GM18909 (cell line): ENCODE data around the gene CFAP77.
"Not testable (repeated sequence)": the region's sequence is repeated elsewhere in the genome, so short reads cannot be mapped to it uniquely, and the experiment has no call there.

Experiments
- ATAC-seq: cut with Tn5 transposase; IDR thresholded peaks from one replicate; pipeline ENCODE4 v1.9.1; 2021; ENCODE audit warnings: mild to moderate bottlenecking; ENCODE audit not compliant: unreplicated experiment, poor library complexity

Gene CFAP77

DNA sequence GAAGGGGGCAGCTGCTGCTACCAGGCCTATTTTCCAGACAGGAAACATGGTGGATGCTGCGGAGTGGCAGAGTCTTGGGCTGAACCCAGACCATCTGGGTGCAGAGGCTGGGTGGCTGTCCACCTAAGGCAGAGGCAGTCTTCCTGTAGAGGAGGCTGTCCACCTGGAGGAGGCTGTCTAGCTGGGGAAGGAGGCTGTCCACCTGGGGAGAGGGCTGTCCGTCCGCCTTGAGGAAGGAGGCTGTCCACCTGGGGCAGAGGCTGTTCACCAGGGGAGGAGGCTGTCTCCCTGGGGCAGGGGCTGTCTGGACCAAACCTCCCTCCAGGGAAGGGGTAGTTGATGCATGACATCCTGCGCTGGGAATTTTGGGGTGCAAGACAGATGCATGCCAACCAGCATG lies 133.2 kb downstream of the CFAP77 start:
- ATAC-seq = no peak

DNA sequence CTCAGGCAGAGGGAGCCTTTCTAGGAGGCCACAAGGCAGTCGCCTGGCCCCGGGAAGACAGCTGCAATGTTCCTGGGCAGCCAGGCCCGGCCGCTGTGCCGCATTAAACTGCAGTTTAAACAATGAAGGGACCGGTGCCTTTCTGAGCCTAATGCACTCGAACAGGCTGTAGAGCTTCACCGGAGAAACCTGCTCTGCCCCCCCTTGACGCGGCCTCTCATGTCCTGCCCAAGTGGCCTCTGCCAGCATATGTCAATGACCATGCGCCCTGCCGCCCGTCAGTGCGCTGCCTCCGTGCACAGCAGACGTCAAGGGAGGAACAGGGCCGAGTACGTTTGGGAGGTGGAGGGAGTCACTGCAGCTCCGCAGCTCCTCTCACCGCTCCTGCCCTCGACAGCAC lies 133.9 kb downstream of the CFAP77 start:
- ATAC-seq = no peak

DNA sequence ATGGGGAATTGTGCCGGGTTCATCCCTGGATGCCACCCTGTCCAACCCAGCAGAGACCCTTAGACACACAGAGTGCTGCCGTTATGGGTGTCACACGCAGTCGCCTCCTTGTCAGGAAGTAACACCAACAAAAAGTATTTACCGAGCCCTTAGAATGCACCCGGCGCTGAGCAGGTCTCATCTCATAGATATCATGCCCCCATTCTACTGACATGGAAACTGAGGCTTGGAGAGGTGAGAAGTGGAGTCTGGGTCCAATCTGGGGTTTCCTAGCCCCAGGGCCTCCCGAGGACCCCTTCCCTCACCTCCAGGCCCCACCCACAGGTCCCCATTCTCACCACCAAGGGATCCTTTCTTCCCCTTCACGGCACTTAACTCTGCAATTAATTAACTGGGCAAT lies 135.6 kb downstream of the CFAP77 start:
- no peak for ATAC-seq

DNA sequence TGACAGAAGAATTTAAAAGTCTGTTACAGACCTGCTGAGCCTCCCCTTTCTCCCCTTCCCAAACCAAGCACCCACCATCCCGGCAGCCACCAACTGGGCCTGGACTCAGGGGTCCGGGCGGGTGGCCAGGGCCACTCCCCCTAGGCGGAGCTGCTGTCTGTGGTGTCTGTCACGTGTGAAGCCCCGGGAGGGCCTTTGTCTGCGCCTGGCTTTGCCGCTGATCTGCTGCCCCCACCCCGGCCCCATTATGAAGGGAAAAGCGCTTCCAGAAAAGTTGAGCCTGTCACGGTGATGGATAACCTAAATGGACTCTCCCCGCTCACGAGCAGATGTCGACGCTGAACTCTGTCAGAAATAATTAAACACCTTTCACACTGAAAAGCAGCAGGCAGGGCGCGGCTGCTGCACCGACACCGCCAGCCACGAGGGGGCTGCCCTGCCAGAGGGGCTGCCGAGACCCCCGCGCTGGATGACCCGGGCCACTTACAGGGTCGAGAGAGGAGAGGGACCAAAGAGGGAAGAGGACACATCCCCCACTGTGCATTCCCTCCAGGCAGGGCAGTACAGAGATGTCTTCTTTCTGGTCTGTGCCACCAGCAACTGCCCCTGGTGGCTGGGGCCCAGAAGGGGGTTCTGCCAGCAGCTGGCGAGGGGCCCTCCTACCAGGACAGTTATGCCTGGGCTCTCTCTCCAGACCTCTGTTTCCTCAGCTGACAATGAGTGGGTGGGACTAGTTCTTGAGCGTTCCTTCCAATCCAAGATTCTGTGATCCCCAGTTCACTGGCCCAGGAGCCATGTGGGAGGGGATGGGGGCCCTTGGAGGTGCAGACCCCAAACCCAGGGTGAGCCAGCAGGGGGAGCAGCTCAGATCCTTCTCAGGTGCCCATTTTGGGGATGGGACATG lies 136.4 kb downstream of the CFAP77 start:
- ATAC-seq = no peak

DNA sequence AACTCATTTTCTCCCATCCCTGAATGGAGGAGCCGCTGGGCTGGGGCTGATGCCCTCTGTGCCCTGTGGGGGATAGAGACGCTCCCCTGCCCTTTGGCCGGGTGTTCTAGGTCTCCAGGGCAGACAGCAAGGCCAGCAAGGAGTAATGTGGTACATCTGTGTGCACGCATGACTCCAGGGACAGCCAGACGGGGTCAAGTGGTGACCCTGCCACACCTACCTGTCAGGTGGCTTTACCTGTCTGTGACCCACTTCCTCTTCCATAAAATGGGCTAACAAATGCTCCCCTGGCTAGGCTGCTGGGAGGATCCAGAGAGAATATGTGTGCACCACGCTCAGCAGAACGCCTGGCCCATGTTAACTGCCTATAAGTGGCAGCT lies 137.0 kb downstream of the CFAP77 start:
- no peak for ATAC-seq

DNA sequence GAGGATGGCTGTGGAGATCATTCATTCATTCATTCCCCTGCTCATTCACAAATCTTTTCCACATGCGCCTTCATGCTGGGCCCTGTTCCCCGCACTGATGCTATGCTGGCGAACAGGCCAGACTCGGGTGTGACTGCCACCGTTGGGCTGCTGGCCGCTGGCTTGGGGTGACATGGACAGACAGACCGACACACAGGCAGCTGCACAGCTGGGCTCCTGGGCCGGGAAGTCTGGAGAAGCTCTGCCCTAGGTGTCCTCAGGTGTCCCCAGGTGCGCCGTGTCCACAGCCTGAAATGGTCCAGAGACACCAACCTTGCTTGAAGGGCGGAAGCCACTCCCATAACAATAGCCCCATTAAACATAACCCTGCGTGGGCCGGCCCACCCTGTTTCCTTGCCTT lies 137.4 kb downstream of the CFAP77 start:
- no peak for ATAC-seq

DNA sequence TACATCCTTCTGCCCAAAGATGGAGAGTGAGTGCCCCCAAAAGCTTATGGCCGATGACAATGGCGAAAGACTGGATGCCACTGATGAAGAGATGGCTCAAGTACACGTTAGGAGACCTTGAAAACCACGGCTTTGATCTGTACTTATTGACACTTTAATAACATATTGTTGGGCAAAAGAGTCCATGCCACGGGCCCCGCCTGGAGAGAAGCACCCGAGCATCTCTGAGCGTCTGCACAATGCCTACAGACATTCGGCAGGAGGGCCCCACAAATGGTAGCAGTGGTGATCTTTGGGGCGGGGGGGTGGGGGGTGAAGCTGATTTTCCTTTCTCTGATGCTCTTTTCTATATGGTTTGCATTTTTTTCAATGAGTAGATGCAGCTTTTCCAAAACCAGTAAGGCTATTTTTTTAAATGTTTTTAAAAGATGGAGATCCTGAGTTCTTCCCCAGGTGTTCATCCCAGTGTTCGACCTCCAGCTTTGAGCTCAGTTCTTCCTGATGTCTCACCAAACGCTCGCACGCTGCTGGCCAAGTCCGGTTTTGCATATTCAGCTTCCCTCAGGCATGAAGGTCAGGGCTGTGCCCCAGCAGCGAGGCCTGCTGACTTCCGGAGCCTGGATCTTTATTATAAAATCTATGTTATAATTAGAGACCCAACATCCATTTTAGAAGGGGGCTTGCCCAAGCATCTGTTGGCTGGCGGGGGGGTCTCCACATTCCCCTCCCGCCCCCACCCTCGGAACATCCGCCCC lies 138.1 kb downstream of the CFAP77 start:
- ATAC-seq = no peak

DNA sequence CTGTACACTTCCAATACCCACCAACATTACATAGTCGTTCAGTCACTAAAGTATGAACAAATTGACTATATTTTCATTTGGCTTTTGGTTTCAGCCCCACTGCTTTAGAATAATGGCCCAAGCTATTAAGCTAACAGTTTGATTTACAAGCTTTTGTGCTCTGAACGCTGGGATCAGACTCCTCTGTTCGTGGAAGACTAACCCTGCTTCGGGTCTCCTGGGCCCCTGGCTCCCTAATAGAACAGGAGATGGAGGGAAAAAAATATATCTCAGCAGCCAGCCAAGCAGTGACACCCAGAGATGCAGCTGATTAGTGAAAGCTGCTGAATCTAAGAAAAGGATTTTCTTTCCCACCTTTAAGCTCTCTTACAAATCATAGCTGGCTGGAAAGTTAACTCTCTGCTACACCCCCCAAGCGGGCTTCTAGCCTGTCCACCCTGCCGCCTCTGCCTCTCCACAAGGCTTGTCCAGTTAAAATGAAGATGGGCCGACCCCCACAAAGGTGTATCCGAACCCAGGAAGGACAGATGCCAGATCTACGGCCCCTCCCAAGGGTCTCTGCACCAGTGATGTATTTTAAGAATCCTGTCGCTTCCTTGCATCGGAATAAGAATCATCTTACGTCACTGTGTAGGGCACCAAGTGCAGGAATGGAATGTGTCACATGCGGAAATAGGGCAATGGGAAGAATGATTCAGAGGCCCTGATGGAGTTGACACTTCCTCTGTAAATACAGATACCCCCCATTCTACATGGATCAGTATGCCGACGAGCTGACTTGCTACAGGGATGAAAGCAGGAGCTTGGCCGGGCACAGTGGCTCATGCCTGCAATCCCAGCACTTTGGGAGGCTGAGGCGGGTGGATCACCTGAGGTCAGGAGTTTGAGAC lies 139.0 kb downstream of the CFAP77 start:
- no peak for ATAC-seq

DNA sequence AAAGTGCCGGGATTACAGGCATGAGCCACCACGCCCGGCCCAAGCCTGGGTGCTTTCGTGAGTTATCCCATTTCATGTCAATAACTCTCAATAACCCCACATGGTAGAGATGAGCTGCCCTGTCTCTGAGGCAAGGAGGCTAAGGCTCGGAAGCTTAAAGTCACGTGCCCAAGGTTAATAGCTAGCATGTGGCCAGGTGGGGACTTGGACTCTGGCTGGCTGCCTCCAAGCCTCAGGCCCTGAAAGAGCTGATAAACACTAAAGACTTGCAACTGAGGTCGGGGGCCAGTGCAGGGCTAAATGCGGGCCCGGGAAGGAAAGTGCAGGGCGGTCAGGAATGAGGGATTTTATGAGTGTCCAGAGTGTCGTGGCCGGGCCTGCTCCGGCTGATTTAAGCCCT lies 141.5 kb downstream of the CFAP77 start:
- ATAC-seq = no peak

DNA sequence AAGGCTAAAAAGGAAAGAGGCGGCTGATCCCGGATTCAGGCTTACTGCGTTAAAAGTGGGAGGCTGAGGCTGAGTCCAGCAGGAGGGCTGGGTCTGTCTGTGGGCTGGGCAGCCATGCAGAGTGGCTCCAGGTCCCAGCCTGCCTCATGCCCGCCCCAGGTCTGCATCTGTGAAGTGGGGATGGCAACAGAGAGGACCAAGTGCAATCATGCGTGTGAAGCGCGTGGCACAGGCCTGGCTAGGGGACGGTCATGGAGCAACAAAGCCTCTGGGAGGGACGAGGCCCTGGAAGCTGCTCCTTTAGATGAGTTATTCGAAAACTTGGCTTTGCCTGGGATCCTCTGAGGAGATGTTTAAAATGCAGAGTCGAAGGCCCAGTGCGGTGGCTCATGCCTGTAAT lies 142.0 kb downstream of the CFAP77 start:
- no peak for ATAC-seq

DNA sequence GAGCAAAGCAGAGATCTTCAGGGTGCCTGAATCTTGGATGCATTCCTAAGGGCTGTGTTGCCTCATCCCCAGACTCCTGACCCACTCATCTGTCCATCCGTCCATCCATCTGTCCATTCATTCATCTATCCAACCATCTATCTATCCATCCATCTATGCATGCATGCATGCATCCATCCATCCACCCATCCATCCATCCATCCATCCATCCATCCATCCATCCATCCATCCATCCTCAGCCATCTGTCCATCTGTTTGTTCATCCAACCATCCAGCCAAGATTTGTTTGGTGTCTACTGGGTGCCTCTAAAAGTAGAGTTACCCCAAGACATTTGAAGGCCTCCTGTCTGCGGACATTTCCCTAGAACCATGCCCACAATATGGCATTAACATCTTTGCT lies 144.7 kb downstream of the CFAP77 start:
- no peak for ATAC-seq

DNA sequence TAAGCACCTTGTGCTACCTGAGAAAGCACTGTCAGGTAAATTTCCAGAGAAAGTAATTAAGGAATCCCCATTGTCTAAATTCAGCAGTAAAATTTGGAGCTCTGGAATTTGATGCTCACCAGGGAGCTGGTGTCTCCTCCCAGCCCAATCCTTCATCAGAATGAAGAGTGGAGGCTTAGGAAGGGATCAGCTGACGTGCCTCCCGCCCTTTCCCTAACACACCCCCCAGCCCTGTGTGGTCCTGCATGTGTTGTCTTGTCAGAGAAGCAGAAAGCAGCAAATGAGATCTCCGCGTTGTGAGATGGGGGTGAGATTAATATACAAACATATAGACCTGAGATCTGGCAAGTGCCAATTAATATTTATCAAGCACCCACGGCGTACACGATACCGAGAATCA lies 145.5 kb downstream of the CFAP77 start:
- ATAC-seq = no peak

DNA sequence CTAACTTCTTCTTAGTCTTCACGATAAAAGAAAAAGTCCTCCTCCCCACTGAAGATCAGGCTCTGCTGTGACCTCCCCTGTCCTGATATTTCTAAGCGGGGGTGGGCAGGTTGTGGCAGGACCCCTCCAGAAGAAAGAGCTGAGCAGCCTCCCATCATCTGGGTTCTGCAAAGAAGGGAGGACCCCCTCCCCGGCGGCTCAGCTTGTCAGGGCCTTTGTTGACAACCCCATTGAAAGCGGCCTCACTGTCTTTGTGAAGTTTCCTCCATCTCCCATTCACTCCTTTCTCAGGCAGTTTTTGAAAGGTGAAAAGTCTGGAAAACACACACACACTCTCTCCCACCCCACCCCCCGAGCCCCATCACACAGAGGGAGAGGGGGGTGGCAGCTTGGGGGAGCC lies 146.2 kb downstream of the CFAP77 start:
- no peak for ATAC-seq

DNA sequence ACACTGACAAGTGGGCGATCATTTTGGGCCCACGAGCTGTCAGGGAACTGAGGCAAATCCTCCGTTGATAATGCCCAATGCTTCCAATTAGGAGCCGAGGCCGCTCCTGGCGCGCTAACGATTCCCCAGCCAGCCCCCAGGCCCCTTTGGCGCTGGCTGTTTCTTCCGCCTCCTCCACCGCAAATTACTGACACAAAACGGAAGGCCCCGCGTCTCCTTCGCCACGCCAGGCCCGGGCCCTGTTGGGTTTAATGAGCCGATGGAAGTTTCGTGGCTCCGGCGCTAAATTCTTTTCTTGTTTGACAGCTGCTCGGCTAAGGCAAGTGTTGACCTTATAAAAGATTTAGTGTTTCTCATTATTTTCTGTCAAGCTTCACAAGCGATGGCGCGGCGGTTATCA lies 146.7 kb downstream of the CFAP77 start:
- ATAC-seq = no peak

DNA sequence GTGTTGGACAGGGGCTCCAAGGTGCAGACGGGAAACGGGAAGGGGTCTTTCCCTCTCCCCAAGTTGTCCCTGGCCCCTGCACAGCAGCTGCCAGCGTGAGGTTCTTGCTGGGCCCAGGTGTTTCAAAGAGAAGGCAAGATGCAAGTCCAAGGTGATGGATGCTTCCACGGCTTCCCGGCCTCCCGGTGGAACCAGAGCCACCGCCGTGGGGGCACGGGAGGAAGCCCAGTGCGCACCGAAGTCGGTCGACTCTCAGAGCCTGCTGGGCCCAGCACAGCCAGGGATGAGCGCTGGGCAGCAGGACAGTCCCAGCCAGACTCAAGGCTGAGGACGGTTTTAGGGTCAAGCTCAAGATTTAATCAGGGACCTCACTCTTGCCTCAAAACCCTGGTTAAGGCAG lies 147.1 kb downstream of the CFAP77 start:
- ATAC-seq = no peak

DNA sequence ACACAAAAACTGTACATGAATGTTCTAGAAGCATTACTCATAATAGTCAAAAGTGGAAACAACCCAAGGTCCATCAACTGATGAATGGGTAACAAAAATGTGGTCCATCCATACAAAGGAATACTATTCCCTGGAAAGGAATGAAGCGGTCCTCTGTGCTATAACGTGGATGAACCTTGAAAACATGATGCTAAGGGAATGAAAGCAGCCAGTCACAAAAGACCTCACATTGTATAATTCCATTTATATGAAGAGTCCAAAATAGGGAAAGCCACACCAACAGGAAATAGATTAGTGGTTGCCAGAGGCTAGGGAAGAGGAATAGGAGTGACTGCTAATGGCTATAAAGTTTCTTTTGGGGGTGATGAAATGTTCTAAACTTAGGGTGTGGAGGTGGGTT lies 149.7 kb downstream of the CFAP77 start:
- ATAC-seq = no peak

DNA sequence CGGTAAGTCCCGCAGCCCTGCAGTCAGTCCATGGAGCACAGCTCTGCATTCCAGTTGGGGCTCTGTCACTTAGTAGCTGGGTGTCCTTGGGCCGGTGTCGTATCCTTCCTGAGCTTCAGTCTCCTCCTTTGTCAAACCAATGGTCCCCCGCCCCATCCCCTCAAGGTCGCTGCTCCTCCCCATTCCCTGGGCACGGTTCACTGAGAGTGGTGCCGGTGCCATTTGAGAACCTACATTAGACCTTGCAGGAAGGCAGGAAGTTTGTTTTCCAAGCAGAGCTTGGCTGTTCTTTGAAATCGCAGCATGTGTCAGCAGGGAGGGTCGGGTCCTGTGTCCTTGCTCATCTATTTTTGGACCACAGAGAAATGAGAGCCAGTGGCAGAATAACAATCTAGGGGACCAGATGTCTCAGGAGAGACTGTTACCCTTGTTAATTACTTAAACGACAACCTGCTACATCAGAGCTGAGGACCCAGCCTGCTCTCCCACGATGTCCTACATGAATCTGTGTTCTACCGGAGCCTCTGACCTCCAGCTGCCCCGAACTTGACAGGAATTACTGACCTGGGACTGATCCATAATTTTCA lies 150.7 kb downstream of the CFAP77 start:
- ATAC-seq = no peak

DNA sequence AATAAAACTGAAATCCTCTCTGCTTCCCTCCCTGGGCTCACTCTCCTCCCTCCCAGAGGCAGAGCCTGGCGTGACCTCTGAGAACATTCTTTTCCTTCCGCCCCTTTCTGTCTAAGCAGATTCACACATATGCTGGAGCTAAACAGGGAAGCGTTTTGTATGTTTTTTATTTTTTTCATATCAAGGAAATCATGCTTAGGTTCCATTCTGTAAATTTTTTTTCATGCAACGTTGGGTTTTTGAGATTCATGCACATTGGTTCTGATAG lies 152.2 kb downstream of the CFAP77 start:
- ATAC-seq = no peak

DNA sequence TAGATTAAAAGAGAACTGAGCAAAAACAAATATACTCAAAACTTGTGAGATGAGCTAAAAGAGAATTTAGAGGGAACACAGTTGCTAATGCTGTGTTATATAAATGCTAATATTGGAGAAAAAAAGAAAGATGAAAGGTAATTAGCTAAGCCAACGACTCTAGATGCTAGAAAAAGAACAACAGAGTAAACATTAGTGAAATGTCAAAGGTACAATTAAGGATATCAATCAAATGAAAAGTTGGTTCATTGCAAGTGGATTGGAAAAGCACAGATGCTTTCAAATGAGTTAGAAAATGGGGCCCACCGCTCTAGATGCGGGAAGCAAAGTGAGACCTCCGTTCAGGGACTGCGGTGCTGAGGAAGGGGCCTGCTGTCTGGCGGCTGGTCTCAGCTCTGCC lies 154.5 kb downstream of the CFAP77 start:
- no peak for ATAC-seq

DNA sequence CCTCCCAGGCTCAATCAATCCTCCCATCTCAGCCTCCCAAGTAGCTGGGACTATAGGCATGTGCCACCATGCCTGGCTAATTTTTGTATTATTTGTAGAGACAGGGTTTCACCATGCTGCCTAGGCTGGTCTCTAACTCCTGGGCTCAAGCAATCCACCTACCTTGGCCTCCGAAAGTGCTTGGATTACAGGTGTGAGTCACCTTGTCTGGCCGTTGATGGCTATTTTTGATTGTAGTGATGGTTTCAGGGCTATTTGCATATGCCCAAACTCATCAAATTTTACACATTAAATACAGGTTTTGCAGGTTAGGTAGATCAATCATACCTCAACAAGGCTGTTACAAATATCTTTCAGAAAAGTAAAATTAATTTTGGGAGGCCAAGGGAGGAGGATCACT lies 158.8 kb downstream of the CFAP77 start:
- not testable (repeated sequence) for ATAC-seq
